ENCODE results near the gene IQCF6. TPM values are rescaled to one million over a fixed set of nuclear protein-coding genes. Genes with fewer than 3 reads are reported as not detected.
"Not testable (repeated sequence)": the region's sequence is repeated elsewhere in the genome, so short reads cannot be mapped to it uniquely, and the experiment has no call there.

IQCF6 gene
- total and polyA plus RNA-seq, 12 donors = not detected

DNA sequence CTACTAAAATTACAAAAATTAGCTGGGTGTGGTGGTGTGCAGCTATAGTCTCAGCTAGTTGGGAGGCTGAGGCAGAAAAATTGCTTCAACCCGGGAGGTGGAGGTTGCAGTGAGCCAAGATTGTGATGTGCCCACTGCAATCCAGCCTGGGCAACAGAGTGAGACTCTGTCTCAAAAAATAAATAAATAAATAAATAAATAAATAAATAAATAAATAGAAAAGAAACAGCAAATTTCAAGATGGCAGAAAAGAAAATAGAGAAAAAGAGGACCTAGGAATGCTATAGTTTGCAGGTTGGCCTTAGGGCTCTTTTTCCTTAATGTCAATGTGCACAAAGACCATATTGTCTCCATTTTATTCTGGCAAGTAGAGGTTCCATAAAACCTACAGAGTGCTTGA, 28.2 kb downstream of the IQCF6 start:
- Histone ChIP-seq H3K9me3 (replicated peaks in 1 of 3) (no peaks in the 10 kb centered on the region), H3K27me3 (no peaks in the 10 kb centered on the region), H3K27ac (no peak overlapping the region), H3K4me1 (replicated peaks in 1 of 2) (no peaks in the 10 kb centered on the region), H3K4me3 (no peak overlapping the region), H3K36me3 (replicated peaks in 1 of 2) (no peaks in the 10 kb centered on the region)
- TF ChIP-seq CTCF (IDR thresholded peaks at IDR 0.05) = no peak
- TF ChIP-seq POLR2A (IDR thresholded peaks at IDR 0.05) = no peak
- no peak for DNase-seq
- intact Hi-C loops (cut with DNase I) = no loop called here
- WGBS, 4 donors = 87 to 100% (median 93%) methylated on average over 1 of the region's 1 CpG

- no peak for TF ChIP-seq POLR2A (IDR thresholded peaks at IDR 0.05)
- no peak for TF ChIP-seq CTCF (IDR thresholded peaks at IDR 0.05)
- H3K27ac ChIP-seq = no peak overlapping the region
- no peaks in the 10 kb centered on the region for H3K4me1 ChIP-seq (replicated peaks in 1 of 2)
- 44 to 56% (median 45%) methylated on average over 1 of the region's 1 CpG for whole genome bisulfite sequencing, 4 donors
- no peaks in the 10 kb centered on the region for H3K36me3 ChIP-seq (replicated peaks in 1 of 2)
- DNase-seq = no peak
- no peaks in the 10 kb centered on the region for H3K27me3 ChIP-seq
- intact Hi-C loops (cut with DNase I) = no loop called here
- H3K9me3 ChIP-seq (replicated peaks in 1 of 3) = no peaks in the 10 kb centered on the region
- no peak overlapping the region for H3K4me3 ChIP-seq
Measured at GRCh38 chr3:51748327-51748726, 30.7 kb downstream of the IQCF6 start.

- DNase-seq = no peak
- Histone ChIP-seq H3K4me1 (replicated peaks in 1 of 2) (no peaks in the 10 kb centered on the region), H3K27me3 (no peaks in the 10 kb centered on the region), H3K9me3 (replicated peaks in 1 of 3) (no peaks in the 10 kb centered on the region), H3K36me3 (replicated peaks in 1 of 2) (no peaks in the 10 kb centered on the region), H3K27ac (no peak overlapping the region), H3K4me3 (no peak overlapping the region)
- intact Hi-C loops (cut with DNase I) = no loop called here
- TF ChIP-seq POLR2A (IDR thresholded peaks at IDR 0.05) (no peak), CTCF (IDR thresholded peaks at IDR 0.05) (no peak)
Measured at GRCh38 chr3:51747840-51748239, 31.2 kb downstream of the IQCF6 start.

DNA sequence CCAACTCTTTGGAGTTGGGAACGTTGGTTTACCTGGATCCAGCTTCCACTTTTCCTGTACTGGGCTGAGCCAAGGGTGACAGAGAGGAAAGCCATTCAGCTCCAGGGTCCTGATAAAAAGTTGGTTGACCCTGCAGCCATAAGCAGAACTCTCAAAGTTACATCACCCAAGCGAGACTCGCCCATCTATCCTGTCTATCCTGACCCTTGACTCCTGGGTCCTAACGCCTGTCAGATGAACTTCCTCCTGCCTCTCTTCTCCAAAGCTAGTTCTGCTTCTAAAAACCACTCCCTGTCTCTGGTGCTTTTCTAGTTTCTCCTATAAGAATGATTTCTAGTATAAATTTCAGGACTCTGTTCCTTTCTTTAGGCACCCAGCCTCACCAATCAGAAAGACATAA, 36.1 kb downstream of the IQCF6 start:
- peak in 2 of 7 donors; percentile 19 to 51 for DNase-seq
- H3K4me1 ChIP-seq (replicated peaks in 1 of 2); H3K27me3 ChIP-seq; H3K4me3 ChIP-seq; H3K27ac ChIP-seq; intact Hi-C loops (cut with DNase I); H3K36me3 ChIP-seq (replicated peaks in 1 of 2); H3K9me3 ChIP-seq (replicated peaks in 1 of 3): not testable (repeated sequence)
- 39 to 59% (median 47%) methylated on average over 4 of the region's 4 CpGs for WGBS, 4 donors

- 54 to 73% (median 70%) methylated on average over 3 of the region's 3 CpGs for WGBS, 4 donors
- H3K4me1 ChIP-seq (replicated peaks in 1 of 2); intact Hi-C loops (cut with DNase I); H3K27ac ChIP-seq; DNase-seq; H3K36me3 ChIP-seq (replicated peaks in 1 of 2); H3K27me3 ChIP-seq; H3K4me3 ChIP-seq; H3K9me3 ChIP-seq (replicated peaks in 1 of 3): not testable (repeated sequence)
Measured at GRCh38 chr3:51742320-51742719, 36.7 kb downstream of the IQCF6 start.
